GM12878 (cell line): ENCODE measurements around the gene ITGA1.

ENCODE experiments used
- CHD2 ChIP-seq: IDR thresholded peaks from 2 replicates; pipeline ENCODE4 v1.6.1; 2011; ENCODE audit warnings: low read depth, low read length, improper control_type of control experiment, borderline replicate concordance
- CTCF ChIP-seq, 3 experiments: IDR thresholded peaks in 2 of 3; conservative IDR thresholded peaks in 1 of 3; 2 replicates each; pipeline ENCODE4 v1.5.1; 2011; ENCODE audit warnings: low read depth in 3 of 3, low read length in 3 of 3, mild to moderate bottlenecking in 3 of 3, control low read depth in 2 of 3, moderate library complexity in 2 of 3, inconsistent platforms in 1 of 3, mixed read lengths in 1 of 3; ENCODE audit not compliant: control insufficient read depth in 2 of 3, insufficient read depth in 1 of 3; ENCODE audit errors: extremely low read depth in 1 of 3
- E2F4 ChIP-seq: IDR thresholded peaks from 2 replicates; pipeline ENCODE4 v1.6.1; 2012; ENCODE audit warnings: low read depth, low read length, improper control_type of control experiment
- IRF4 ChIP-seq: IDR thresholded peaks from 2 replicates; pipeline ENCODE4 v1.6.1; 2011; ENCODE audit warnings: low read depth, low read length
- JUND ChIP-seq: IDR thresholded peaks from 2 replicates; pipeline ENCODE4 v1.6.1; 2012; ENCODE audit warnings: low read depth, mild to moderate bottlenecking, low read length, improper control_type of control experiment, moderate library complexity
- POLR2AphosphoS5 ChIP-seq: IDR thresholded peaks from 2 replicates; pipeline ENCODE4 v1.6.1; 2011; ENCODE audit warnings: mild to moderate bottlenecking, low read length, inconsistent platforms
- RAD21 ChIP-seq: IDR thresholded peaks from 2 replicates; pipeline ENCODE4 v1.6.1; 2011; ENCODE audit warnings: mild to moderate bottlenecking, low read depth, low read length, moderate library complexity; ENCODE audit not compliant: insufficient read depth
- SIN3A ChIP-seq: IDR thresholded peaks from 2 replicates; pipeline ENCODE4 v1.6.1; 2012; ENCODE audit warnings: low read depth, low read length, improper control_type of control experiment
- SMARCA5 ChIP-seq: fragments of 450-650 bp; IDR thresholded peaks from 2 replicates; pipeline ENCODE4 v1.6.1; 2017; ENCODE audit warnings: mild to moderate bottlenecking
- SREBF1 ChIP-seq: IDR thresholded peaks from 2 replicates; pipeline ENCODE4 v1.6.1; 2012; ENCODE audit warnings: mild to moderate bottlenecking, low read length
- STAT1 ChIP-seq: fragments of 450-650 bp; conservative IDR thresholded peaks from 2 replicates; pipeline ENCODE4 v1.6.1; 2014; ENCODE audit warnings: antibody characterized with exemption, mild to moderate bottlenecking
- SUZ12 ChIP-seq: fragments of 200-600 bp; sonication (generic); IDR thresholded peaks from one replicate; pipeline ENCODE4 v1.6.1; 2018; ENCODE audit warnings: antibody characterized with exemption, mild to moderate bottlenecking; ENCODE audit not compliant: unreplicated experiment
- ZNF274 ChIP-seq: IDR thresholded peaks from one replicate; pipeline ENCODE4 v1.8.0; 2011; ENCODE audit not compliant: insufficient read length, insufficient read depth

- no peak for TF ChIP-seq JUND
- no peak for TF ChIP-seq CTCF (IDR thresholded peaks at IDR 0.05 in 2 of 3, conservative IDR thresholded peaks at IDR 0.05 in 1 of 3; ENCODE audit: control insufficient read depth in 2 of 3, extremely low read depth in 1 of 3, insufficient read depth in 1 of 3, low read depth in 3 of 3, low read length in 3 of 3)
- TF ChIP-seq RAD21: no peak
- no peak for TF ChIP-seq SREBF1
- TF ChIP-seq POLR2AphosphoS5: no peak
- TF ChIP-seq CHD2: no peak
- TF ChIP-seq E2F4: no peak
- no peak for TF ChIP-seq SMARCA5
- TF ChIP-seq STAT1: no peak
- TF ChIP-seq SUZ12: no peak
- no peak for TF ChIP-seq ZNF274
- no peak for TF ChIP-seq SIN3A
- TF ChIP-seq IRF4: no peak
Measured at GRCh38 chr5:52881468-52881867, 93.8 kb downstream of the ITGA1 start.
